ENCODE measurements around the gene AMMECR1.

AMMECR1 gene

DNA sequence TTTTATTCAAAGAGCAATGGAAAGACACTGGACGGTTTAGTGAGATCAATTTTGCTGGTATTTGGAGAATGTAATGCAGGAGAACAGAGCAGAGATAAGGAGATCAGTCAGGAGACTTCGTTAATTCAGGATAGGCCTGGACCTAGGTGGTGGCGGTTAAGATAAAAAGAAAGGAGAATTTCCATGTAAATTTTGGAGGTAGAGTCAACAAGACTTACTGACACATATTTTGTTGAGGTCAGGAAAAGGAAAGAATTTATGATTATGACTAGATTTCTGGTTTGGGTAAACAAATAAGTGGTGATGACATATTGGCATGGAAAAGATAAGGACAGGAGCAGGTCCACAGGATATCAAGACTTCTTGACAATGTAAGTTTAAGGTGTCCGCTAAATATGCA lies 8.8 kb upstream of the AMMECR1 start:
- Histone ChIP-seq H3K36me3 (no peaks in the 10 kb centered on the region), H3K27me3 (no peaks in the 10 kb centered on the region), H3K4me3 (no peak overlapping the region), H3K9me3 (peaks cover 0 to 6% (median 0%) of the 10 kb centered on the region in 3 donors), H3K4me1 (no peaks in the 10 kb centered on the region), H3K27ac (no peak overlapping the region)
- intact Hi-C loops (cut with DNase I; ENCODE audit: low total_unique reads), result no loop called here
- TF ChIP-seq, protein P1, sequence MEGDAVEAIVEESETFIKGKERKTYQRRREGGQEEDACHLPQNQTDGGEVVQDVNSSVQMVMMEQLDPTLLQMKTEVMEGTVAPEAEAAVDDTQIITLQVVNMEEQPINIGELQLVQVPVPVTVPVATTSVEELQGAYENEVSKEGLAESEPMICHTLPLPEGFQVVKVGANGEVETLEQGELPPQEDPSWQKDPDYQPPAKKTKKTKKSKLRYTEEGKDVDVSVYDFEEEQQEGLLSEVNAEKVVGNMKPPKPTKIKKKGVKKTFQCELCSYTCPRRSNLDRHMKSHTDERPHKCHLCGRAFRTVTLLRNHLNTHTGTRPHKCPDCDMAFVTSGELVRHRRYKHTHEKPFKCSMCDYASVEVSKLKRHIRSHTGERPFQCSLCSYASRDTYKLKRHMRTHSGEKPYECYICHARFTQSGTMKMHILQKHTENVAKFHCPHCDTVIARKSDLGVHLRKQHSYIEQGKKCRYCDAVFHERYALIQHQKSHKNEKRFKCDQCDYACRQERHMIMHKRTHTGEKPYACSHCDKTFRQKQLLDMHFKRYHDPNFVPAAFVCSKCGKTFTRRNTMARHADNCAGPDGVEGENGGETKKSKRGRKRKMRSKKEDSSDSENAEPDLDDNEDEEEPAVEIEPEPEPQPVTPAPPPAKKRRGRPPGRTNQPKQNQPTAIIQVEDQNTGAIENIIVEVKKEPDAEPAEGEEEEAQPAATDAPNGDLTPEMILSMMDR (IDR thresholded peaks at IDR 0.05), result no peak
- DNase-seq, result no peak

DNA sequence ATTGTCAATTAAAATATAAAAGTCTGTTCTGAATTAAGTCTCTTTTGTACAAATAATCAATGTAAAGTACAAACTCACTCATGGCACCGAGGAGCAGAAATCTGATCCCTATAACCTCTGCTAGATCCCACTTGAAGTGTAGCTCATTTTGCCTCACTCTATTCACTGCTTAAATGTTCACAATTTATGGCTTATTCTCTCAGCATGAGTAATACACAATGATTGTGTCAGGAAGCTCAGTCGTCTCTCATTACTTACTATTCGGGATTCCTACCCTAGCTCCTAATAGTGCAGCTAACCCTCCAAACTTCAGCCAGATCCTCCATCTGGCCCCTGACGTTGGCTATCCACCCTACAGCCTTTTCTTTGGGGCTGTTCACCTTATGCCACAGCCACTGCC lies 4.7 kb upstream of the AMMECR1 start:
- Histone ChIP-seq H3K4me1 (no peaks in the 10 kb centered on the region), H3K36me3 (no peaks in the 10 kb centered on the region), H3K27ac (no peak overlapping the region), H3K4me3 (no peak overlapping the region), H3K9me3 (peaks cover 0 to 6% (median 0%) of the 10 kb centered on the region in 3 donors), H3K27me3 (no peaks in the 10 kb centered on the region)
- no peak for DNase-seq
- intact Hi-C loops (cut with DNase I; ENCODE audit: low total_unique reads), result no loop called here
- TF ChIP-seq, protein P1 (IDR thresholded peaks at IDR 0.05), result no peak

DNA sequence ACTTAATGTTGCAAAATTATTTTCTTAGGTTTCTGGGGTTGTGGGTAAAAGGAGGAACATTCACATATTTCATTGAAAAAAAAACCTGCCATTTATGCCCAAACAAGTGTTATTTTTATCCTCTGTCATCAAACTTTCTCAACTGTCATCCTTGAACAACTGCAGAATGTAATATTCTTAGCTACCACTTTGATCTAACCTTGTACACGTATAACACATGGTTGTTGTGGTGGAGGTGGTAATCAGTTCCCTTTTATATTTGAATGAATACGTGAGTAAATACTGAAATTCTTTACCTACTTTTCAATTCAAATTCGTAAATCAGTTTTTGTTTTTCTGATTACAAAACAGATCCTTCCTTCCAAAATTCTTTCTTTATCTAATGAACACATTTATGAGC lies 3.8 kb upstream of the AMMECR1 start:
- Histone ChIP-seq H3K9me3 (peaks cover 0 to 6% (median 0%) of the 10 kb centered on the region in 3 donors), H3K27me3 (no peaks in the 10 kb centered on the region), H3K27ac (no peak overlapping the region), H3K36me3 (no peaks in the 10 kb centered on the region), H3K4me3 (no peak overlapping the region), H3K4me1 (no peaks in the 10 kb centered on the region)
- no peak for DNase-seq
- intact Hi-C loops (cut with DNase I; ENCODE audit: low total_unique reads), result no loop called here
- TF ChIP-seq, protein P1 (IDR thresholded peaks at IDR 0.05), result no peak

DNA sequence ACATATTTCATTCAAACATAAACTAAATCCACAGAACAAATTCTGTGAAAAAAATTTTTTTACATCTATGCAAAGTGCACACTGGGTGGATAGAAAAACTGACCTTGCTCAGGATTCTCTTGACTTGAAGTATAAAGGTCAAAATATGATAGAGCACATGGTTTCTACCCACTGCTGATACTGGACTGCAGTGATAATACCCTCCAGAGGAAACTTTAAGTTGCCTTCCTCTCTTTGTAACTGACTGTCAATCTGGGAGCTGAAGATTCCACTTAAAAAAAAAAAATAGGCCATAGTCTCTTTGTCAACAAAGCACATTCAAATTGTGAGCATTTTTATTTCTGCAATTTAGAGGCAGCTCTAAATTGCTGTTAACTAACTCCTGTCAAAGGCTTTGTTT lies 3.2 kb upstream of the AMMECR1 start:
- Histone ChIP-seq H3K27me3 (no peaks in the 10 kb centered on the region), H3K36me3 (no peaks in the 10 kb centered on the region), H3K27ac (no peak overlapping the region), H3K4me3 (no peak overlapping the region), H3K4me1 (no peaks in the 10 kb centered on the region), H3K9me3 (peaks cover 0 to 4% (median 0%) of the 10 kb centered on the region in 3 donors)
- DNase-seq, result no peak
- intact Hi-C loops (cut with DNase I; ENCODE audit: low total_unique reads), result no loop called here
- TF ChIP-seq, protein P1 (IDR thresholded peaks at IDR 0.05), result no peak

DNA sequence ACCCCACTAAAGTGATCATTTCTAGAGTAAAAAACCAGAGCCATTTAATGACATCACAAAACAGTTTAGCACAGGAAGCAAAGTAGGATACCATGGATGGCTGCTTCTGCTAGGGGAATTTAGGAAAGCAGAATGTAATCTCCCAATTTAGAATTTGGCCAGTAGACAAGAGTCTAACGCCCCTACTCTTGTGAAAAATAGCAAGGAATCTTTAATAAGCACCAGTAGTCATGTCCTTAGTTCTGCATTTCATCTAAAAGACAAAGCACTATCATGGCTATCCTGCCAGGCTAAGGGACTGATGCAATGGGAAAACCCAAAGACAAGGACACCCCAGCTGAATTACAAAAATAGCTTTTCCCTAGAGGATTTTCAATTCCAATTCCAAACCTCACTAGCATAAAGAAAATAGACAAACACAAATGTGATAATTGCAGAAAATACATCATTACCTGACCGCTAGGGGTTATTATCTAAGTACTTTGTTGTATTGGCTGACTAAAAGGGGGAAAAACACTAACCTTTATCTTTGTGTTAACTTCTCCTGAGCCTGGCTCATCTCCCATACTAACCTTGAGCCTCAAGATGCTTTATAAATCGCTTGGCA lies 2.6 kb upstream of the AMMECR1 start:
- intact Hi-C loops (cut with DNase I; ENCODE audit: low total_unique reads), result no loop called here
- TF ChIP-seq, protein P1 (IDR thresholded peaks at IDR 0.05), result no peak
- no peaks in the 10 kb centered on the region for H3K27me3 ChIP-seq
- DNase-seq, result no peak
- no peaks in the 10 kb centered on the region for H3K4me1 ChIP-seq
- no peak overlapping the region for H3K4me3 ChIP-seq
- H3K9me3 ChIP-seq, result no peaks in the 10 kb centered on the region
- H3K27ac ChIP-seq, result no peak overlapping the region
- H3K36me3 ChIP-seq, result no peaks in the 10 kb centered on the region

DNA sequence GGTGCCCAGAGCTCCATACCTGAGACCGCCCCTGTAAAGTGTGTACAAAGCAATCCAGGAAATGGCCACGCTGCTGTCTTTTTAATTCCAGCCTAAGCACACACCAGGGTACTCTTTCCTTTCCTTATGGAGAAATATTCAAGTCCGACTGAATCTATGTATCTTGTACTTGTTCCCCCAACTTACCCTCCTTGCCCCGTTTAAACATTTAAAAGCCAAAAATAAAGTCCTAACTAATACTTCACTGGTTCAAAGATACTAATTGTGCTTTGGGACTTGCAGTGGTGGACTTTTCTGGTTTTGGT lies 731 bp upstream of the AMMECR1 start:
- Histone ChIP-seq H3K4me3 (peak overlapping the region; percentile 86), H3K36me3 (no peaks in the 10 kb centered on the region), H3K27me3 (no peaks in the 10 kb centered on the region), H3K27ac (peak overlapping the region; percentile 68 to 75), H3K4me1 (no peaks in the 10 kb centered on the region), H3K9me3 (no peaks in the 10 kb centered on the region)
- DNase-seq, result no peak
- intact Hi-C loops (cut with DNase I; ENCODE audit: low total_unique reads), result no loop called here
- TF ChIP-seq, protein P1 (IDR thresholded peaks at IDR 0.05), result no peak

Measured in tibial artery (tissue), 4 donors.